DMS153 treated with DMSO at 0.1 percent for 48 hours (cell line): ENCODE measurements around the gene ZNF365.
"Not testable (repeated sequence)": the region's sequence is repeated elsewhere in the genome, so short reads cannot be mapped to it uniquely, and the experiment has no call there.

Experiments used
- DNase-seq: peaks from one replicate; lab custom pipeline; 2025; ENCODE audit not compliant: unreplicated experiment; lab: John Stamatoyannopoulos, UW

The ZNF365 gene

DNA sequence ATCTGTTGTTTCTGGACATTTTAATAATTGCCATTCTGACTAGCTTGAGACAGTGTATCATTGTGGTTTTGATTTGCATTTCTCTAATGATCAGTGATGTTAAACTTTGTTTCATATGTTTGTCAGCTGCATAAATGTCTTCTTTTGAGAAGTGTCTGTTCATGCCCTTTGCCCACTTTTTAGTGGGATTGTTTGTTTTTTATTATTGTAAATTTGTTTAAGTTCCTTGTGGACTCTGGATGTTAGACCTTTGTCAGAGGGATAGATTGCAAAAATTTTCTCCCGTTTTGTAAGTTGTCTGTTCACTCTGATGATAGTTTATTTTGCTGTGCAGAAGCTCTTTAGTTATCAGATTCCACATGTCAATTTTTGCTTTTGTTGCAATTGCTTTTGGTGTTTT is 36.8 kb downstream of the ZNF365 start:
- not testable (repeated sequence) for DNase-seq

GRCh38 chr10:62413048-62413447 is 38.9 kb downstream of the ZNF365 start:
- DNase-seq, result no peak

- DNase-seq, result no peak
Observed at GRCh38 chr10:62413652-62414051, 39.5 kb downstream of the ZNF365 start.

DNA sequence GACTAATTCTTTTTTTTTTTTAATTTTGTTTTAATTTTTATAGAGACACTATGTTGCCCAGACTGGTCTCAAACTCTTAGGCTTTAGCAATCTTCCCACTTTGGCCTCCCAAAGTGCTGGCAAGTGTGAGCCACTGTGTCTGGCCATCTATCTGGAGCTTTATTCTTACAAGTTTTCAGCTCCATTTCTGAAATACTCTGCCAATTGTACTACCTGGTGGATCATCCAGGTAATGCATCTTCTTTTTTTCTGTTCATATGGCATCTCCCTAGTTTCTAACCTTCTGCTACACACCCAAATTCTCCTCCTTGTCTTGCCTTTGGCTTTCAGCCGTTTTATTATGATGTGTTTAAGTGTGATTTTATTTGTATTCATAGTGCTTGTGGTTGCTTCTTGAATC is 40.2 kb downstream of the ZNF365 start:
- no peak for DNase-seq

DNA sequence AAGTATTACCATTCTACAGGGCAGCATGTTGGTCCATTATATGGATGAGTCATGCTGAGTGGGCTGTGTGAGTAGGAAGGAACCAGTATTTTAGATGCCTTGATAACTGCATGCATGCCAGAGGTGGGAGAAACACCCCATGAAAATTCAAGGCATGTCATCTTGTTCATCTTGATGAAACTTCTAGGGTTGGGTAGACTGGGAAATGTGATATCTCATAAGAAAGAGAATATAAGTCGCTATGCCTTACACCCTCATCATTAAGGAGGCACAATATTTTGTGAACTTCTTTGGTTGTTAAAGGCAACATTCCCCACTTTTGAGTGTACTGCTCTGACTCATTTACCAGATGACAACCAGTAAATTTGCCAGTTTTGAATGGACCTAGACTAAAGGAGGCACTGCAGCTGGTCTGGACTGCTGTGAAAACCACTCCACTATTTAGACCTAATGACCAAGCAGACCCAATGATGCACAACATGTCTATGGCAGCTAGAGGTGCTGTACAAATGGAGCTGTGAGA is 48.0 kb downstream of the ZNF365 start:
- no peak for DNase-seq

DNA sequence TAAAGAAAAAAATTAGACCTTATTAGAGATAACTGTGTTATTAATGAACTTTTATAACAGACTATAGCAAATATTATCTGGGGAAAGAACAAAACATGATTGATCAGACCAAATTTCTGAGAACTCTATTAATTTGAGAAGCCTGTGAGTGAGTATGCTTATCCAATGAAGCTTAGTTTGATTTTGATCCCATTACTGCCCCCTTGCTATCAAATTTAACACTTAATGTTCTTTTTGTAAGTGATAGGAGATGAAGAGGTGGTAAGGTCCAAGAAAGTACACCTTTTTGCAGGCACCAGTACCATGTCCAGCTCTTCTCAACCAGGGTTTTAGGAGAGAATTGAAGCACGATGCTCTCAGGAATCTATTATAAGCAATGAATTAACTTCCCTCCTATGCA is 49.9 kb downstream of the ZNF365 start:
- no peak for DNase-seq

- DNase-seq, result no peak
Observed at GRCh38 chr10:62426086-62426485, 51.9 kb downstream of the ZNF365 start.

DNA sequence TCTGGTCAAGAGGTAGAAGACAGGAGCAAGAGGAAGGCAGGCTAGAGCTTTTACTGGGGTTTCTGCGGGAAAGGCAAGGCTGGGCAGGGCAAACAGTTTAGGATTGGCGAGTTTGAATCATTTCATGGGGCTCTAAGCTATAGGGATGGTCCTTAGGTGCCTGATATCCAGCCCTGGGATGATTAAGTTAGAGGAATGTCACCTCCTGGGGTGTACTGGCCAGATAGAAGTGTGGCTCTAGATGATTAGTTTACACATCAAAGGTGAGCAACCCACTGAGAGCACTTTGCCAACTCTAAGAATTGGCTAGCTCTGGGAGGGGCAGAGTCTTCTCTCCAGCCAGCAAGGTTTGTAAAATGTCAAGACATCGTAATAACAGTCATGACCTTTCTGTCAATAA is 52.4 kb downstream of the ZNF365 start:
- DNase-seq, result no peak

DNA sequence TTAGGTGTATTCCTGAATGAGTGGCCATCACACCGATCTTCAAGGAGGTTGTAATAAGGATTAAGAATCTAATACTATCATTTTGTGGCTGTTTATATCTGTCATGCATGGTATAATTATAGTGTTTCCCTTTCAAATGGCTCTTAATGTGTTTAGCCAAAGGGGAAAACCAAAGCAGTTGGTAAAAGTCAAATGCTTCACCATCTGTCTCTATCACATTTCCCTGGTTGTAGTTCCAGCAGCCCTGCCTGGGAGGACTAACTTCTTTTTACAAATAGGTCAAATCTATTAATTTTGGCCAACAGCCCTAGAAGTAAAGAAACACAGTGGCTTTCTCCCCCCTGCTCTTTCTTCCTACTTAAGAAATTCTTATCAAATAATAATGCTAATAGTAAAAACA is 56.7 kb downstream of the ZNF365 start:
- DNase-seq, result no peak

- DNase-seq, result no peak
Observed at GRCh38 chr10:62433181-62433692, 59.1 kb downstream of the ZNF365 start.

DNA sequence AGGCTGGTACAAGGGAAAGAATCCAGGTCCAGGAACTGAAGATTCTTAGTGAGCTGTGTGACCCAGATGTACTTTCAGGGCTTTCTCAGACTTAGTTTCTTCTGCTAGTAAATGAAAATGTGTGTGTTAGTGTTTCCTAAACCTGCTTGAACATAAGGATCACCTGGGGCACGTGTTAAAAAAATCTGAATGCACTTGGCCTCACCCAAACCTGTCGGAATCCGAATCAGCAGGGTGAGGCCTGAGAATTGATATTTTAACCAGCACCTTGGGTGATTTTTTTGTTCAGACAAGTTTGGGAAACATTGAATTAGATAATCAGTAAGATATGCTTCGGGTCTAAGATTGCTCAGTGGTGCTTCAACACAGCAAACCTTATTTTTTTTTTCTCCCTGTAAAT is 59.7 kb downstream of the ZNF365 start:
- no peak for DNase-seq

GRCh38 chr10:62437696-62438095 is 63.5 kb downstream of the ZNF365 start:
- DNase-seq, result no peak

DNA sequence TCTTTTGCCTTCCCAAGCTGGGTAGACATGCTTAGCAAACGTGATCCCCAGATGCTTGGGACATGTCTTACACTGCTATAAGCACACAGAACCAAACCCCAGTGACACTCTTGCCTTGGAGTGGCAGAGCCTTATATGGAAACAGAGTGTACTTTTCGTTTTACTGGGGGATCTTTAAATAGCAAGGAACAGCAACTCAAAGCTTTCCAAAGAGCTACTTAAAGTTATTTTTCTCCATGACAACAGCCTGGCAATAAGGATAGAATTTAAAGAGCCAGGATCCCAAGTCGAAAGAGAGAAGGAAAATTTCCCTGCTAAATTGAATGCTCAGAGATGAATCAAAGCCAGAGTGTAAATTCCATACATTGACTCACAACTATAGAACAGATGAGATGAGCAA is 67.8 kb downstream of the ZNF365 start:
- DNase-seq, result no peak

DNA sequence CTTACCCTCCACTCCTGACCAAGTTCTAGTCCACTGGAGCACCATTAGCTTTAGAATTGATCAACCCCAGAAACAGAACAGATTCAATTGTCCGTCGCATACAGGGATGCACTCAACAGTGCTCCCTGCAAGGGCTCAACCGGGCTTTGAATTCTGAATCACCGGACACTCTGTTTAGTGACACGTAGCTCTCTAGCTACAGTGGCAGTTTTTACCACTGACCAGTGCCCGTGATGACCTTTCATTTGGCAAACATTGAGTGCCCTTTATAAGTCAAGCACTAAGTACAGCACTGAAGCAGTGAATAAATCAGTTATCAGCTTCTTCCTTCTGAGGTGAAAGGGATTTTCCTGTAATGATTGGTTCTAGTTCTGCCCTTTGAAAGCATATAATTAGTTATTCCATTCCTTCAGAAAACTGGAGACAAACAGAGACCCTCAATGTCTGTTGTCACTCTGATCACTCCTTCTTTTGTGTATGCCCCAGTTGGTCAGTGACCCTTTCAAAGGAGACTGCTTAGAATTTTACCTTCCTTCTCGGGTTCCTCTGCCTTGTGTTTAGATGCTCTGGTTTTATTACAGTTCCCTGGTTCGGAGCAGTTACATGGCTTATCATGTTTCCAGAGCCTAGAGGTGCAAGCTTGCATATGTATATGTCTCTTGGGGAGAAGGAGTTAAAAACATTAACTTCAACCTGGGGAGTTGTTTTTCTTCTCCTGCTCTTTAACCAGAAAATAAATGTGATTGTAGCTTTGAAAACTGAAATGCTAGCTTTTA is 68.9 kb downstream of the ZNF365 start:
- no peak for DNase-seq

GRCh38 chr10:62443866-62444265 is 69.7 kb downstream of the ZNF365 start:
- no peak for DNase-seq

DNA sequence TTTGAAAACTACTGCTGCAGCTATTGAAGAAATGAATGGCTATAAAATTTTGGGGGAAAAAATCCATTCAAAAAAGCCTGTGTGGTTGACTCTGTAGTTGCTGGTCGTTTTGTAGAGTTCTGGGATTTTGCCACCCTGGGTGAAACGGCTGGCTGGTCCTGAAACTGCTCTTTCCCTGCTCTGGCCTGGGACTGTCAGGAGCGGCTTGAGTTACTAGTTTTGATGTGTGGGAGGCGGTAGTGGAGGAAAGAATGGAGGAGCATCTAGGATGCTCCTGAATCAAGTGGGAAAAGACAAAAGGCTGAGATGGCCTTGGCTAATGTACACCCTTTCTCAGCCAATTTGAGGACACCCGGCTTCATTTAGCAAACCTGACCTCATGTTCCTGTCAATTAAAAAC is 72.5 kb downstream of the ZNF365 start:
- no peak for DNase-seq

- DNase-seq, result no peak
Observed at GRCh38 chr10:62450912-62451610, 76.9 kb downstream of the ZNF365 start.

GRCh38 chr10:62451611-62451975 is 77.4 kb downstream of the ZNF365 start:
- DNase-seq, result no peak
